SK-N-MC (cell line): Measurements from ENCODE around the gene B3GNT9.

Experiments used
- EZH2 ChIP-seq: fragments of 200-600 bp; sonication (generic); IDR thresholded peaks from one replicate; pipeline ENCODE4 v1.6.1; 2017; ENCODE audit warnings: antibody characterized with exemption
- POLR2AphosphoS5 ChIP-seq: IDR thresholded peaks from 2 replicates; pipeline ENCODE4 v1.6.1; 2012; ENCODE audit warnings: mild to moderate bottlenecking, low read depth, low read length, borderline replicate concordance

DNA sequence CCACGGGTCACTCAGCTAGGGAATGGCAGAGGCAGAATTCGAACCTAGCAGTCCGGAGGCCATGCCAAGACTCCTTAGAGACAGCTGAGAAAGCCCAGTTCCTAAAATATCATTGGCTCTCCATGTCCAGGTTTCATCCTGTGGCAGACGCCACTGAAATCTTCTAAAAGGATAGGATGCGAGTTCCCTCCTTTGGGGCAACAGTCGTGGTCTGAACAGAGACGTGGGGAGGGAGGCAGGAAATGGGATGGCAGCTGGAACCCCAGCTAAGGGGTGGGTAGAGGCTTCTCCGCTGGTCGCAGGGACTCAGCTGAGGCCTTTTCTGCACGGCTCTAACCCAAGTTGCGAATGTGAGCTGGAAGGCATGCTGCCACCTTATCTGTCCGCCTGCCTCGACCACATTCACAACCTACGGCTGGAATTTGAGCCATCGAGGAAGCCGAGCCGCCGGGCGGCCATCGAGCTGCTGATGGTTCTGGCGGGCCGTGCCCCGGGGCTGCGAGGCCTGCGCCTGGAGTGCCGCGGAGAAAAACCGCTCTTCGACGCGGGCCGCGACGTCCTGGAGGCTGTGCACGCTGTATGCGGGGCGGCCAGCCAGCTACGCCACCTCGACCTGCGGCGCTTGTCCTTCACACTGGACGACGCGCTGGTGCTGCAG lies 11.8 kb upstream of the B3GNT9 start:
- TF ChIP-seq EZH2: no peak
- no peak for TF ChIP-seq POLR2AphosphoS5
